ENCODE results near the gene GDNF.

GDNF gene, protein sequence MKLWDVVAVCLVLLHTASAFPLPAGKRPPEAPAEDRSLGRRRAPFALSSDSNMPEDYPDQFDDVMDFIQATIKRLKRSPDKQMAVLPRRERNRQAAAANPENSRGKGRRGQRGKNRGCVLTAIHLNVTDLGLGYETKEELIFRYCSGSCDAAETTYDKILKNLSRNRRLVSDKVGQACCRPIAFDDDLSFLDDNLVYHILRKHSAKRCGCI

DNA sequence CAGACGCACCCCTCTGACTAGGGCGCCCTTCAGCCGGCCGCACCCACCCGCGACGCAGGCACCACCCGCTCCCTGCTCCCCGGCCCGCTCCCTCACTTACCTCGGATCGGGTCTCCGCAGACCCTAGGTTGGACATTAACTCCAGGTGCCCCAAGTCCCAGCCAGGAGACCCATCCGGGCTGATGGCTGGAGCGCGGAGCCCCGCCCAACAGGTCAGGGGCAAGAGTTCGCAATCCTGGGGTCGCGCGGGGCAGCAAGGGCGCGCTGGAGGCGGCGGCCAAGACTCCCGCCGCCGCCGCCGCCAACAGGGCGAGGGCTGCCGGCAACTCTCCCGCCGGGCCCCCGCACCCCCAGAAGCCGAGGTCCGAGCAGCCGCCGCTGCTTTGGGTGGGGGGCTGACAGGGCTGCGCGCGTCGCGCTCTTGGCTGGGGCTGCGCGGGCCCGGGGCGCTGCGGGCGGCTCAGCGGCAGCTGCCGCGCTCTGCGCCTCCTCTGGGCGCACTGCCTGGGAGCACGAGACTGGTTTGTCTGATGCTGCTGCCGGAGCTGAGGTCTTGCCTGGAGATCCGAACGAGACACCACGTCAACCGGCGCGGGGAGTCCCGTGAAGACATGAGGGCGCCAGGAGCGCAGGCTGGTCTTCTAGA lies at the start of gene GDNF:
TSS of gene GDNF (minus strand) at position 635 of the 646 bp plus-strand sequence. CDS start 5,245 bp downstream, outside the sequence.
- Histone ChIP-seq H3K36me3 (no peaks in the 10 kb centered on the region), H3K4me3 (peak within 1 kb of the TSS; percentile 46 to 51), H3K9me3 (no peaks in the 10 kb centered on the region), H3K27me3 (peaks cover 0 to 93% of the 10 kb centered on the region in 2 donors), H3K4me1 (peaks cover 0 to 56% (median 46%) of the 10 kb centered on the region in 4 donors), H3K27ac (no peak within 1 kb of the TSS)
- intact Hi-C loops (cut with DNase I; ENCODE audit: low total_unique reads) = loop anchor here (5.0 kb wide), 1 partner anchor 353 kb away; no protein-coding TSS in a partner anchor
- DNase-seq = peak in 1 of 2 donors; percentile 69
- no peak for TF ChIP-seq CTCF (IDR thresholded peaks at IDR 0.05)

DNA sequence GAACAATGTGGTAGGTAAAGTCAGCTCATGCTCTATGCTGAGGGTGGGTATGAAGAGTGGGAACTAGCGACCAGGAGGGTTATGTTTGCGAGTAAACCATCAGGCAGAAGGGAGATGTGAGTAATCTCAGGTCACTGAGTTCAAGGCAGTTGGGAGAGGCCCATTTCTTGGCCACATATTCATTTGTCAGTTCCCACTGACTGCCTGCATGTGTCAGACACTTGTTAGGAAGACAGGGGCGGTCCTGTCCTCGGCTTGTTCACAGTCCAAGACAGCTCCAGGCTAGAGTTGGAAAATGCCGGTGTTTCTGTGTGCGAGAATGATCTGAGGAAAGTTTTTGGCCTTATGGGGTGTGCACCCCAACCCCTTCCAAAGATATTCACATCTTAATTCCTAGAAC lies 48.6 kb upstream of the GDNF start:
- Histone ChIP-seq H3K27me3 (no peaks in the 10 kb centered on the region), H3K9me3 (no peaks in the 10 kb centered on the region), H3K36me3 (no peaks in the 10 kb centered on the region), H3K27ac (no peak overlapping the region), H3K4me1 (no peaks in the 10 kb centered on the region), H3K4me3 (no peak overlapping the region)
- DNase-seq = no peak
- no peak for TF ChIP-seq CTCF (IDR thresholded peaks at IDR 0.05)
- intact Hi-C loops (cut with DNase I; ENCODE audit: low total_unique reads) = no loop called here

DNA sequence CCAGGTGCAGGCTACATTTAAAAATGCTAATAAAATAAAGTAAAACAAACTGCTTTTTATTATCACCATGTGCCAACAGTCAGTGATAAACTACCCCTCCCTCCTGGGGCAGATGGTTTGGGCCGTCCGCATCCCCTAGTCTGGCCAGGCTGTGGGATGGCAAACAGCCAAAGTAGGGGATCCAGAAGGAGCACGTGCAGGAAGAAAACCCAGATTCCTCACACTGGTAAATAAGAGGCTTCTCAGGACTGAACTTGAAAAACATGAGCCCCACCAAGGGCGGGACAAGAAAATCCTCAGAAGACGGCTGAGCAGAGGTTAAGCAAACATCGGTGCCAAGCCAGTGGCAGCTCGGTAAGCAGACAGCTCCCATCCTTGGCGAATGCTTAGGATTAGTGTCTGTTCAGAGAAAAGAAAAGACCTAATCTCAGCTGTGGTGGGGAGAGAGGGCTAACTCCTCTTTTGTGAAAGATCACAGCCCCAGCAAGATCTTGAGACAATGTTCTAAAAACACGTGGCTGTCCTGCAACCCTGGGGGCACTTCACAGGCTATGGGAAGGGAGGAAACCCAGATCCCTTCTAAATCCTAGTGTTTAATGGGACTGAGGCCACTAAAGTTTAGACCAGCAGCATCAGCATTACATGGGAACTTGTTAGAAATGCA lies 46.5 kb upstream of the GDNF start:
- intact Hi-C loops (cut with DNase I; ENCODE audit: low total_unique reads) = no loop called here
- H3K27ac ChIP-seq = no peak overlapping the region
- H3K9me3 ChIP-seq = no peaks in the 10 kb centered on the region
- H3K36me3 ChIP-seq = no peaks in the 10 kb centered on the region
- no peaks in the 10 kb centered on the region for H3K4me1 ChIP-seq
- H3K4me3 ChIP-seq = no peak overlapping the region
- no peak for DNase-seq
- H3K27me3 ChIP-seq = no peaks in the 10 kb centered on the region
- TF ChIP-seq CTCF (IDR thresholded peaks at IDR 0.05) = no peak

DNA sequence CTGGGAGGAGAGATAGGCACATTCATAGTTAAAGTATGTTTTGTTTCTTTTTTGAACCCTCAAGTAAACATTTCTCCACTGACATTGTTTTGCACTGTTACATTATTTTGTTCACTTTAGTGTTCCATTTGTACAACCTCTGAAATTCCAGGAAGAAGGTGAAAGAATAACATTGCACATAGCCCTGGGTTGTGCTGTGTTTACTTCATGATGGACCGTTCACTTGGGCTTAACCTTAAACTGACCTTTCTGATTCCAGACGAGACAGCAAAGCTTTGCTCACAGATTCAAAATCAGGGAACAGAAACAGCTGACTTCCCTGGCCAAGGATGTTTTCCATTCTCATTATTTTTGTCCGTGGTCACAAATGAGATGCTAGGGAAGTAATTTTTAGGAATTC lies 42.8 kb upstream of the GDNF start:
- no peaks in the 10 kb centered on the region for H3K9me3 ChIP-seq
- H3K4me3 ChIP-seq = no peak overlapping the region
- no peak for DNase-seq
- H3K36me3 ChIP-seq = no peaks in the 10 kb centered on the region
- no peaks in the 10 kb centered on the region for H3K27me3 ChIP-seq
- intact Hi-C loops (cut with DNase I; ENCODE audit: low total_unique reads) = no loop called here
- H3K27ac ChIP-seq = no peak overlapping the region
- no peaks in the 10 kb centered on the region for H3K4me1 ChIP-seq
- TF ChIP-seq CTCF (IDR thresholded peaks at IDR 0.05) = no peak

- intact Hi-C loops (cut with DNase I; ENCODE audit: low total_unique reads) = no loop called here
- Histone ChIP-seq H3K4me3 (no peak overlapping the region), H3K27me3 (no peaks in the 10 kb centered on the region), H3K36me3 (no peaks in the 10 kb centered on the region), H3K27ac (no peak overlapping the region), H3K9me3 (no peaks in the 10 kb centered on the region), H3K4me1 (no peaks in the 10 kb centered on the region)
- no peak for DNase-seq
- TF ChIP-seq CTCF (IDR thresholded peaks at IDR 0.05) = no peak
These were observed 41.5 kb upstream of the GDNF start for GRCh38 chr5:37881359-37881758.

All from tibial artery (tissue), 4 donors.